Fibroblast of the aortic adventitia (primary cell): ENCODE data around the gene ADISSP. TPM values are rescaled to one million over a fixed set of nuclear protein-coding genes. Genes with fewer than 3 reads are reported as not detected.

ENCODE experiments used
- DNase-seq: peaks from one replicate; pipeline ENCODE4 v3.0.0-alpha.2; 2010; ENCODE audit warnings: low read depth
- H3K4me3 ChIP-seq: 2 replicates; pipeline ENCODE4 v1.5.1; 2011; ENCODE audit warnings: low read depth, mild to moderate bottlenecking, control low read depth, low read length, moderate library complexity
- CTCF ChIP-seq: IDR thresholded peaks from 2 replicates; pipeline ENCODE4 v1.5.1; 2011; ENCODE audit warnings: mild to moderate bottlenecking, low read length, control low read depth, inconsistent platforms; ENCODE audit not compliant: insufficient read depth
- total RNA-seq: library from RNA; depleted of rRNA; stranded (reverse); fragments of >200 nt; gene quantifications from 2 replicates; pipeline ENCODE4 v1.2.3, GENCODE V29; 2012; ENCODE audit warnings: low replicate concordance

The ADISSP gene
- total RNA-seq, 1 donor: 28.4 TPM

GRCh38 chr20:3785240-3786125 lies 17.9 kb upstream of the ADISSP start:
- no peak for TF ChIP-seq CTCF
- H3K4me3 ChIP-seq: peak overlapping the region; percentile 85
- DNase-seq: no peak

- DNase-seq: no peak
- H3K4me3 ChIP-seq: peak overlapping the region; percentile 85
- no peak for TF ChIP-seq CTCF
These were observed 17.3 kb upstream of the ADISSP start for GRCh38 chr20:3784863-3785239.

GRCh38 chr20:3784216-3784853 lies 16.8 kb upstream of the ADISSP start:
- TF ChIP-seq CTCF: no peak
- no peak for DNase-seq
- peak overlapping the region; percentile 85 for H3K4me3 ChIP-seq

- no peak for DNase-seq
- H3K4me3 ChIP-seq: peak overlapping the region; percentile 85
- no peak for TF ChIP-seq CTCF
These were observed 16.1 kb upstream of the ADISSP start for GRCh38 chr20:3783511-3784195.

- no peak for DNase-seq
- no peak overlapping the region for H3K4me3 ChIP-seq
- TF ChIP-seq CTCF: no peak
These were observed 15.5 kb upstream of the ADISSP start for GRCh38 chr20:3783068-3783489.

GRCh38 chr20:3782597-3782996 lies 15.0 kb upstream of the ADISSP start:
- no peak for TF ChIP-seq CTCF
- no peak overlapping the region for H3K4me3 ChIP-seq
- no peak for DNase-seq
